KMS-11 (cell line): ENCODE data around the gene AGPAT2.

Experiments
- H2AFZ ChIP-seq: fragments of 200-600 bp; sonication (generic); 2 replicates; pipeline ENCODE4 v1.6.1; 2016; ENCODE audit warnings: antibody characterized with exemption, mixed run types, low read depth
- H3K27ac ChIP-seq: fragments of 200-600 bp; sonication (generic); 2 replicates; pipeline ENCODE4 v1.6.1; 2016; ENCODE audit warnings: mild to moderate bottlenecking, mixed run types
- H3K27me3 ChIP-seq: fragments of 200-600 bp; sonication (generic); 2 replicates; pipeline ENCODE4 v1.6.1; 2017; ENCODE audit warnings: mild to moderate bottlenecking, low read depth, mixed run types, moderate library complexity; ENCODE audit not compliant: insufficient read depth
- H3K36me3 ChIP-seq: fragments of 200-600 bp; sonication (generic); 2 replicates; pipeline ENCODE4 v1.6.1; 2017; ENCODE audit warnings: mild to moderate bottlenecking, mixed run types; ENCODE audit not compliant: insufficient read depth
- H3K4me1 ChIP-seq: fragments of 200-600 bp; sonication (generic); 2 replicates; pipeline ENCODE4 v1.6.1; 2016; ENCODE audit warnings: mild to moderate bottlenecking, low read depth, mixed run types; ENCODE audit not compliant: poor library complexity, severe bottlenecking
- H3K4me2 ChIP-seq: fragments of 200-600 bp; sonication (generic); 2 replicates; pipeline ENCODE4 v1.7.0; 2016; ENCODE audit warnings: mild to moderate bottlenecking, mixed run types
- H3K4me3 ChIP-seq: fragments of 200-600 bp; sonication (generic); IDR thresholded peaks from 2 replicates; pipeline ENCODE4 v1.6.1; 2017; ENCODE audit warnings: low read depth, low read length, mixed read lengths; ENCODE audit not compliant: insufficient read depth
- H3K79me2 ChIP-seq: fragments of 200-600 bp; sonication (generic); 2 replicates; pipeline ENCODE4 v1.6.1; 2016; ENCODE audit warnings: low read depth, mixed run types; ENCODE audit not compliant: insufficient read depth
- H3K9ac ChIP-seq: fragments of 200-600 bp; sonication (generic); 2 replicates; pipeline ENCODE4 v1.6.1; 2016; ENCODE audit warnings: mild to moderate bottlenecking, mixed run types
- H4K20me1 ChIP-seq: fragments of 200-600 bp; sonication (generic); 2 replicates; pipeline ENCODE4 v1.6.1; 2016; ENCODE audit warnings: mild to moderate bottlenecking, mixed run types; ENCODE audit not compliant: insufficient read depth
- TF ChIP-seq, protein P1 (sequence below): fragments of 200-600 bp; sonication (generic); conservative IDR thresholded peaks from 2 replicates; pipeline ENCODE4 v1.6.1; 2017; ENCODE audit warnings: low read depth, mild to moderate bottlenecking, antibody characterized with exemption, low read length, moderate library complexity, mixed read lengths

The AGPAT2 gene

DNA sequence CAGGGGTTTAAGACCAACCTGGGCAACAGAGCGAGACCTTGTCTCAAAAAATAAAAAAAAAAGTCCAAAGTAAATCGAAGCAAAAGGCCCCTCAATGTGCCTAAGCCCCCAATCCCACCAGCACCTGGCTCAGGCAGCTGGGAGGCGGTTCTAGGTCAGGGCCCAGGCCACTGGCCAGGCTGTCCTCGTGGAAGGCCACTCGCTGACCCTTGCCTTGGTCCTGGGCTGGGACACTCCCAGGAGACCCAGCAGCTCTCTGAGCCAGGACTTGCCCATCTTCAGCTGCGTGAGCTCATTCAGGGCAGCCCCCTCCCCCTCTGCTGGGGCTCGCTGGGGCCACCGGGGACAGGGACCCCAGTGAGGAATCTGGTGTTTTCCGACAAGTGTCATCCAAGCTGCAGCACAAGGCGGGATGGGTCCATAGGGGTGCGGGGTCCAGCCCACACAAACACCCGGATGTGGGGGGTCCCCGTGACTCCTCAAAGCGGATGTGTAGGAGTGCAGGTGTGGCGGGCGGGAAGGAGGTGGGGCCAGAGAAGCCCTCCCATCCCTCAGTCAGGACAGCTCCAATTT is 4.0 kb downstream of the AGPAT2 start:
- H3K4me2 ChIP-seq: no peak overlapping the region
- TF ChIP-seq, protein P1, sequence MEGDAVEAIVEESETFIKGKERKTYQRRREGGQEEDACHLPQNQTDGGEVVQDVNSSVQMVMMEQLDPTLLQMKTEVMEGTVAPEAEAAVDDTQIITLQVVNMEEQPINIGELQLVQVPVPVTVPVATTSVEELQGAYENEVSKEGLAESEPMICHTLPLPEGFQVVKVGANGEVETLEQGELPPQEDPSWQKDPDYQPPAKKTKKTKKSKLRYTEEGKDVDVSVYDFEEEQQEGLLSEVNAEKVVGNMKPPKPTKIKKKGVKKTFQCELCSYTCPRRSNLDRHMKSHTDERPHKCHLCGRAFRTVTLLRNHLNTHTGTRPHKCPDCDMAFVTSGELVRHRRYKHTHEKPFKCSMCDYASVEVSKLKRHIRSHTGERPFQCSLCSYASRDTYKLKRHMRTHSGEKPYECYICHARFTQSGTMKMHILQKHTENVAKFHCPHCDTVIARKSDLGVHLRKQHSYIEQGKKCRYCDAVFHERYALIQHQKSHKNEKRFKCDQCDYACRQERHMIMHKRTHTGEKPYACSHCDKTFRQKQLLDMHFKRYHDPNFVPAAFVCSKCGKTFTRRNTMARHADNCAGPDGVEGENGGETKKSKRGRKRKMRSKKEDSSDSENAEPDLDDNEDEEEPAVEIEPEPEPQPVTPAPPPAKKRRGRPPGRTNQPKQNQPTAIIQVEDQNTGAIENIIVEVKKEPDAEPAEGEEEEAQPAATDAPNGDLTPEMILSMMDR: no peak
- no peaks in the 10 kb centered on the region for H3K27me3 ChIP-seq
- no peaks in the 10 kb centered on the region for H3K36me3 ChIP-seq
- H2AFZ ChIP-seq: no peak overlapping the region
- no peak overlapping the region for H3K27ac ChIP-seq
- peaks cover 16% of the 10 kb centered on the region; the same call in 1 of the 2 replicates for H3K79me2 ChIP-seq
- no peaks in the 10 kb centered on the region for H4K20me1 ChIP-seq
- no peak overlapping the region for H3K9ac ChIP-seq
- H3K4me3 ChIP-seq: no peak overlapping the region
- H3K4me1 ChIP-seq: peaks cover 13% of the 10 kb centered on the region

DNA sequence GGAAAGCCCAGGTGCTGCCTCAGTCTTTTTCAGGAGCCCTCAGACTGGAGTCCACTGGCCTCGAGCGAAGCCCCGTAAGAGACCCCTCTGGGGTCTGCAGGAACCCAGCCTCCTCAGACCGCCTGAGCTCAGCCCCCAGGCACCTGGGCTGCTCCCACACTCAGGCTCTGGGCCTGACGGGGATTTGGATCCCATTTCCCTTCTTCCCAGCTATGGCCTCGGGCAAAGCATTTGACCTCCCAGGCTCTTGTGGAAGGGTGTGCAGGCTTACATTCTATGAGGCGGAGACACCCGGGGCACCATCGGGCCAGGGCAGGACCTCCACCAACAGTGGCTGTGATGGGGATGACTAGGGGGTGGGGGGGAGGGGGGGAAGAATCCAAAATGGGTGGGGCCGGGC is 4.5 kb downstream of the AGPAT2 start:
- H3K4me1 ChIP-seq: peaks cover 10% of the 10 kb centered on the region
- TF ChIP-seq, protein P1: no peak
- H3K4me2 ChIP-seq: no peak overlapping the region
- H2AFZ ChIP-seq: no peak overlapping the region
- H3K36me3 ChIP-seq: no peaks in the 10 kb centered on the region
- no peaks in the 10 kb centered on the region for H3K27me3 ChIP-seq
- H4K20me1 ChIP-seq: no peaks in the 10 kb centered on the region
- no peak overlapping the region for H3K4me3 ChIP-seq
- H3K9ac ChIP-seq: no peak overlapping the region
- no peak overlapping the region for H3K27ac ChIP-seq
- peaks cover 16% of the 10 kb centered on the region; the same call in 1 of the 2 replicates for H3K79me2 ChIP-seq

DNA sequence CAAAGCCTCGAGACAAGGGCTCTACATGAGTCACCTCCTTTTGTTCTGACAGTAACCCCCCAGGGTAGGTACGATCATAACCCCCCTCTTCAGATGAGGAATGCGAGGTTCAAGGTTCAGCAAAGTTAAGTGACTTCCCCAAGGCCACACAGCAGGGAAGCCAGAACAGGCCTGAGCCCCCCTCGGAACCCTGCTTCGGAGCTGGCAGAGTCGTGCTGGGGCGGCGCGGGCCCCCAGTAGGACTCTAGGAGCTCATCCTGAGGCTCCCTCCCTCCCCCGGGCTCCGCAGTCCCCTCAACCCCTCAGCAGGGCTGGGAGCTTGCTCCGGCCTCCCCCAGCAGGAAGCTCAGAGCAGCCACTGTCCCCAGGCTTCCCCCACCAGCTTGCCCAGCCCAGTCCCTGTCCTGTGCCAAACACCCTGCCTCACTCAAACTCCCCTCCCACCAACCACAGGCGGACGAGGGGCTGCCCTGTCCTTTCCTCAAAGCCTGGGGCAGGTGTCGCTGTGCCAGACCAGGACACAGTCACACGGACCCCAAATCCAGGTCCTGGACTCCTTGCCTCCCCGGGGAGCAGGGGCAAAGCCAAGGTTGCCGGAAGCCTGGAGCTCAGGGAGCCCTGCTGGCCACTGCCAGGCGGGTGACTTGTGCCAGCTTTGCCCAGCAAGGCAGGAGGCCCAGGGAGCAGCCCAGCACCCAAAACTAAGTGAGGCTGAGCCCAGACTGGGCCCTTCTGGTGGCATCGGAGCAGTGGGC is 5.1 kb downstream of the AGPAT2 start:
- no peaks in the 10 kb centered on the region for H3K27me3 ChIP-seq
- no peak overlapping the region for H3K4me3 ChIP-seq
- no peaks in the 10 kb centered on the region for H4K20me1 ChIP-seq
- no peak overlapping the region for H2AFZ ChIP-seq
- H3K36me3 ChIP-seq: no peaks in the 10 kb centered on the region
- H3K79me2 ChIP-seq: peaks cover 16% of the 10 kb centered on the region; the same call in 1 of the 2 replicates
- no peak overlapping the region for H3K9ac ChIP-seq
- H3K4me1 ChIP-seq: peaks cover 7% of the 10 kb centered on the region
- H3K4me2 ChIP-seq: no peak overlapping the region
- TF ChIP-seq, protein P1: no peak
- no peak overlapping the region for H3K27ac ChIP-seq

DNA sequence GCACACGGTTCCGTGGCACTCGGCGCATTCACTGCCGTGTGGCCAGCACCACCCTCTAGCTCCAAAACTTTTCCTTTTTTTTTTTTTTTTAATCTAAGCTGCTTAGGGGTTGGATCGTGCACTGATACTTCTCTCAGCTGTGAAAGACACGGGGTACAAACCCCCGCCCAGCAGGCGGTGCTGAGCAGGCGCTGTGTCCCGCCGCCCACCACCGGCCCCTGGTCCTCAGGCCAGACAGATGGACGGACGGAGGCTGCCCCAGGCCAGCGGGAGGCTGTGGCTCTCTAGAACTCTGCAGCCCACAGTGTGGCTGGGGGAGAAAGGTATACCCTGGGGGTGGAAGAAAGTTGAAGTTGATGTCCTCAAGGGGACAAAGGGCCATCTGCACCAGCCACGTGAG is 6.2 kb downstream of the AGPAT2 start:
- Histone ChIP-seq H2AFZ (no peak overlapping the region), H3K4me3 (no peak overlapping the region), H3K27me3 (no peaks in the 10 kb centered on the region), H3K9ac (no peak overlapping the region), H3K4me2 (no peak overlapping the region), H3K27ac (no peak overlapping the region), H3K36me3 (no peaks in the 10 kb centered on the region), H3K4me1 (peaks cover 7% of the 10 kb centered on the region), H3K79me2 (peaks cover 10% of the 10 kb centered on the region; the same call in 1 of the 2 replicates), H4K20me1 (no peaks in the 10 kb centered on the region)
- TF ChIP-seq, protein P1: no peak
